ENCODE results near the gene RADX. TPM values are rescaled to one million over a fixed set of nuclear protein-coding genes. Genes with fewer than 3 reads are reported as not detected.
A peak's percentile ranks its signal among the peaks of the same experiment; 100 is the strongest.

The RADX gene
- total and polyA plus RNA-seq, 2 experiments from 2014 or later = 5.8 to 6.3 TPM

GRCh38 chrX:106718709-106719108, 106.9 kb downstream of the RADX start:
- no peaks in the 10 kb centered on the region for H3K4me1 ChIP-seq (ENCODE audit: low read depth)
- TF ChIP-seq CTCF (IDR thresholded peaks at IDR 0.05; ENCODE audit: low read depth, low read length) = no peak
- DNase-seq (ENCODE audit: low read depth in 1 of 2, low spot score in 1 of 2) = no peak
- no peaks in the 10 kb centered on the region for H3K36me3 ChIP-seq
- no peak overlapping the region for H3K4me3 ChIP-seq
- peaks cover 11% of the 10 kb centered on the region for H3K27me3 ChIP-seq
- H3K27ac ChIP-seq = no peak overlapping the region
- no peaks in the 10 kb centered on the region for H3K9me3 ChIP-seq (ENCODE audit: low read depth)

GRCh38 chrX:106725931-106726330, 114.2 kb downstream of the RADX start:
- Histone ChIP-seq H3K27ac (no peak overlapping the region), H3K4me3 (peak overlapping the region; percentile 37), H3K9me3 (ENCODE audit: low read depth) (no peaks in the 10 kb centered on the region), H3K27me3 (peaks cover 81% of the 10 kb centered on the region), H3K4me1 (ENCODE audit: low read depth) (no peaks in the 10 kb centered on the region), H3K36me3 (no peaks in the 10 kb centered on the region)
- TF ChIP-seq CTCF (IDR thresholded peaks at IDR 0.05; ENCODE audit: low read depth, low read length) = no peak
- no peak for DNase-seq (ENCODE audit: low read depth in 1 of 2, low spot score in 1 of 2)

- peak within 1 kb of the TSS; percentile 37 for H3K4me3 ChIP-seq
- peak; percentile 25 to 71 for DNase-seq (ENCODE audit: low read depth in 1 of 2, low spot score in 1 of 2)
- no peaks in the 10 kb centered on the region for H3K36me3 ChIP-seq
- TF ChIP-seq CTCF (IDR thresholded peaks at IDR 0.05; ENCODE audit: low read depth, low read length) = no peak
- no peaks in the 10 kb centered on the region for H3K9me3 ChIP-seq (ENCODE audit: low read depth)
- H3K27ac ChIP-seq = no peak within 1 kb of the TSS
- H3K27me3 ChIP-seq = peaks cover 80% of the 10 kb centered on the region
- H3K4me1 ChIP-seq (ENCODE audit: low read depth) = no peaks in the 10 kb centered on the region
These were observed 115.0 kb downstream of the RADX start, which contains the start of gene RNF128 for GRCh38 chrX:106726485-106727437. Gene RNF128, plus strand, starts transcription at chrX:106726701. Its CDS starts 213 bp downstream, at chrX:106726914.

GRCh38 chrX:106728337-106728736, 116.6 kb downstream of the RADX start:
- Histone ChIP-seq H3K4me1 (ENCODE audit: low read depth) (no peaks in the 10 kb centered on the region), H3K4me3 (no peak overlapping the region), H3K9me3 (ENCODE audit: low read depth) (no peaks in the 10 kb centered on the region), H3K27ac (no peak overlapping the region), H3K27me3 (peaks cover 77% of the 10 kb centered on the region), H3K36me3 (no peaks in the 10 kb centered on the region)
- no peak for DNase-seq (ENCODE audit: low read depth in 1 of 2, low spot score in 1 of 2)
- TF ChIP-seq CTCF (IDR thresholded peaks at IDR 0.05; ENCODE audit: low read depth, low read length) = no peak

Other genes with a start within 250 kb of the RADX start
- 0.18 and 0.21 TPM in 2 replicates for gene RNF128, start 114.7 kb downstream of the RADX start, total RNA-seq
- 0.72 TPM in 1 of 2 replicates, not detected in the other for gene RNF128, start 114.7 kb downstream of the RADX start, polyA plus RNA-seq
- 1.7 and 2.1 TPM in 2 replicates for gene TBC1D8B, start 190.7 kb downstream of the RADX start, total RNA-seq
- 3.0 and 5.2 TPM in 2 replicates for gene TBC1D8B, start 190.7 kb downstream of the RADX start, polyA plus RNA-seq